ENCODE data around the gene C5orf52. TPM values are rescaled to one million over a fixed set of nuclear protein-coding genes. Genes with fewer than 3 reads are reported as not detected.

C5orf52 gene
- polyA plus RNA-seq (2013, experiment 1 of 2) = not detected
- not detected for polyA plus RNA-seq (2013, experiment 2 of 2)

- peak within 1 kb of the TSS; percentile 32 for H3K4me2 ChIP-seq (ENCODE audit: insufficient read depth, low read length, poor library complexity, severe bottlenecking)
- H3K79me1 ChIP-seq (ENCODE audit: low read depth, low read length) = no peaks in the 10 kb centered on the region
- peaks cover 0 to 2% (median 0%) of the 10 kb centered on the region in 3 experiments for H3K27me3 ChIP-seq (ENCODE audit: control insufficient read depth in 3 of 3, insufficient read depth in 3 of 3, low read depth in 1 of 3, low read length in 3 of 3)
- no CpG with 5 or more reads among the region's 59 CpGs for WGBS, 2 donors (ENCODE audit: extremely low coverage in 2 of 2, insufficient read length in 2 of 2, insufficient replicate concordance in 1 of 2)
- no peak within 1 kb of the TSS for H3K23ac ChIP-seq (ENCODE audit: low read depth, low read length, poor library complexity)
- no peak within 1 kb of the TSS for H3K4ac ChIP-seq (ENCODE audit: low read length)
- H3K27ac ChIP-seq (replicated peaks; ENCODE audit: low read length) = no peak within 1 kb of the TSS
- H2BK15ac ChIP-seq (ENCODE audit: low read length) = no peak within 1 kb of the TSS
- DNase-seq (ENCODE audit: low spot score) = no peak
- H2BK120ac ChIP-seq (ENCODE audit: low read depth, low read length) = peak within 1 kb of the TSS; percentile 42
- peak within 1 kb of the TSS; percentile 66 for H3K14ac ChIP-seq (ENCODE audit: low read length)
- H4K8ac ChIP-seq (ENCODE audit: low read depth, low read length) = no peak within 1 kb of the TSS
- peak within 1 kb of the TSS; percentile 23 to 58 for H3K4me3 ChIP-seq (ENCODE audit: low read length in 2 of 2)
- no peak within 1 kb of the TSS for H4K91ac ChIP-seq (ENCODE audit: low read depth, low read length, poor library complexity)
- H3K36me3 ChIP-seq (replicated peaks in 1 of 2; ENCODE audit: control insufficient read depth in 2 of 2, insufficient read depth in 2 of 2, low read length in 2 of 2) = no peaks in the 10 kb centered on the region
- peak within 1 kb of the TSS; percentile 2 for H3K18ac ChIP-seq (ENCODE audit: low read length)
- H2BK12ac ChIP-seq (ENCODE audit: low read length) = no peak within 1 kb of the TSS
- no peak within 1 kb of the TSS for H2BK5ac ChIP-seq (ENCODE audit: low read length)
- peak within 1 kb of the TSS; percentile 68 for H2AFZ ChIP-seq (ENCODE audit: low read length)
- H2AK5ac ChIP-seq (ENCODE audit: low read depth, low read length) = no peak within 1 kb of the TSS
- H3K9me3 ChIP-seq (replicated peaks in 1 of 2; ENCODE audit: control insufficient read depth in 2 of 2, insufficient read depth in 1 of 2, low read depth in 1 of 2, low read length in 2 of 2) = peaks cover 7 to 9% of the 10 kb centered on the region in 2 donors
- no peak within 1 kb of the TSS for H3K9ac ChIP-seq (ENCODE audit: low read depth, low read length, poor library complexity)
- H3K4me1 ChIP-seq (ENCODE audit: control insufficient read depth in 2 of 2, insufficient read depth in 1 of 2, low read depth in 1 of 2, low read length in 2 of 2) = no peaks in the 10 kb centered on the region
Measured at GRCh38 chr5:157670662-157671591, at the start of gene C5orf52. Gene C5orf52, plus strand, starts transcription at chr5:157671533. Its CDS starts 82 bp downstream, at chr5:157671615.

DNA sequence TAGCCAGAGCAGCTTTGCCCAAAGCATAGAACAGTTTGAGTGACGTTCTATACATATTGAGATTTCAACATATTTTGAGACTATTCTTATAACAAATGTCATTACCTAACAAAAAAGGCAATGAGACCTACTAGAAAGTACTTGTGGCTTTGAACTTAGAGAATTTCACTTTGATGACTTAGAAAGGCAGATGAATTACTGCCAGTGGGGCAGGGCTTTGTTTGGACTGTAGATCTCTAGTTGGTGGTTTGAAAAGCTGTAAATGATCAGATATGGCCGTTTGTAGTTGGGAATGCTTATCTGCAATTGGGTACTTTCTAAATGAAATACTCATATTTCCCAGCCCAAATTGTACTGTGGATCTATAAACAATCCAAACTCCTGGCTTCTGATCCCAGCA is 47.2 kb upstream of the C5orf52 start:
- no peak overlapping the region for H3K14ac ChIP-seq (ENCODE audit: low read length)
- no peaks in the 10 kb centered on the region for H3K9me3 ChIP-seq (replicated peaks in 1 of 2; ENCODE audit: control insufficient read depth in 2 of 2, insufficient read depth in 1 of 2, low read depth in 1 of 2, low read length in 2 of 2)
- no peak overlapping the region for H2BK5ac ChIP-seq (ENCODE audit: low read length)
- H3K36me3 ChIP-seq (replicated peaks in 1 of 2; ENCODE audit: control insufficient read depth in 2 of 2, insufficient read depth in 2 of 2, low read length in 2 of 2) = no peaks in the 10 kb centered on the region
- H3K4me2 ChIP-seq (ENCODE audit: insufficient read depth, low read length, poor library complexity, severe bottlenecking) = no peak overlapping the region
- H2BK120ac ChIP-seq (ENCODE audit: low read depth, low read length) = no peak overlapping the region
- no peak overlapping the region for H4K91ac ChIP-seq (ENCODE audit: low read depth, low read length, poor library complexity)
- no peak overlapping the region for H4K8ac ChIP-seq (ENCODE audit: low read depth, low read length)
- H3K4me3 ChIP-seq (ENCODE audit: low read length in 2 of 2) = no peak overlapping the region
- H3K79me1 ChIP-seq (ENCODE audit: low read depth, low read length) = no peaks in the 10 kb centered on the region
- no peak overlapping the region for H2AK5ac ChIP-seq (ENCODE audit: low read depth, low read length)
- no peak overlapping the region for H3K27ac ChIP-seq (replicated peaks; ENCODE audit: low read length)
- no peaks in the 10 kb centered on the region for H3K4me1 ChIP-seq (ENCODE audit: control insufficient read depth in 2 of 2, insufficient read depth in 1 of 2, low read depth in 1 of 2, low read length in 2 of 2)
- no peak overlapping the region for H3K18ac ChIP-seq (ENCODE audit: low read length)
- no peak overlapping the region for H2BK12ac ChIP-seq (ENCODE audit: low read length)
- DNase-seq (ENCODE audit: low spot score) = no peak
- H3K9ac ChIP-seq (ENCODE audit: low read depth, low read length, poor library complexity) = no peak overlapping the region
- no peaks in the 10 kb centered on the region for H3K27me3 ChIP-seq (ENCODE audit: control insufficient read depth in 3 of 3, insufficient read depth in 3 of 3, low read depth in 1 of 3, low read length in 3 of 3)
- H2AFZ ChIP-seq (ENCODE audit: low read length) = no peak overlapping the region
- WGBS, 2 donors (ENCODE audit: extremely low coverage in 2 of 2, insufficient read length in 2 of 2, insufficient replicate concordance in 1 of 2) = no CpG with 5 or more reads among the region's 2 CpGs
- H3K23ac ChIP-seq (ENCODE audit: low read depth, low read length, poor library complexity) = no peak overlapping the region
- H3K4ac ChIP-seq (ENCODE audit: low read length) = no peak overlapping the region
- H2BK15ac ChIP-seq (ENCODE audit: low read length) = no peak overlapping the region

- no peak overlapping the region for H3K27ac ChIP-seq (replicated peaks; ENCODE audit: low read length)
- H3K18ac ChIP-seq (ENCODE audit: low read length) = no peak overlapping the region
- H3K4me3 ChIP-seq (ENCODE audit: low read length in 2 of 2) = no peak overlapping the region
- H2AK5ac ChIP-seq (ENCODE audit: low read depth, low read length) = no peak overlapping the region
- H4K91ac ChIP-seq (ENCODE audit: low read depth, low read length, poor library complexity) = no peak overlapping the region
- no peaks in the 10 kb centered on the region for H3K79me1 ChIP-seq (ENCODE audit: low read depth, low read length)
- H3K23ac ChIP-seq (ENCODE audit: low read depth, low read length, poor library complexity) = no peak overlapping the region
- no peak overlapping the region for H2BK12ac ChIP-seq (ENCODE audit: low read length)
- no peak overlapping the region for H2BK120ac ChIP-seq (ENCODE audit: low read depth, low read length)
- H3K4me2 ChIP-seq (ENCODE audit: insufficient read depth, low read length, poor library complexity, severe bottlenecking) = no peak overlapping the region
- no peak overlapping the region for H2BK5ac ChIP-seq (ENCODE audit: low read length)
- no peaks in the 10 kb centered on the region for H3K4me1 ChIP-seq (ENCODE audit: control insufficient read depth in 2 of 2, insufficient read depth in 1 of 2, low read depth in 1 of 2, low read length in 2 of 2)
- no peak for DNase-seq (ENCODE audit: low spot score)
- H3K9ac ChIP-seq (ENCODE audit: low read depth, low read length, poor library complexity) = no peak overlapping the region
- no peak overlapping the region for H3K14ac ChIP-seq (ENCODE audit: low read length)
- H2BK15ac ChIP-seq (ENCODE audit: low read length) = no peak overlapping the region
- H4K8ac ChIP-seq (ENCODE audit: low read depth, low read length) = no peak overlapping the region
- no peak overlapping the region for H2AFZ ChIP-seq (ENCODE audit: low read length)
- H3K4ac ChIP-seq (ENCODE audit: low read length) = no peak overlapping the region
- WGBS, 2 donors (ENCODE audit: extremely low coverage in 2 of 2, insufficient read length in 2 of 2, insufficient replicate concordance in 1 of 2) = no CpG with 5 or more reads among the region's 6 CpGs
- no peaks in the 10 kb centered on the region for H3K27me3 ChIP-seq (ENCODE audit: control insufficient read depth in 3 of 3, insufficient read depth in 3 of 3, low read depth in 1 of 3, low read length in 3 of 3)
- H3K9me3 ChIP-seq (replicated peaks in 1 of 2; ENCODE audit: control insufficient read depth in 2 of 2, insufficient read depth in 1 of 2, low read depth in 1 of 2, low read length in 2 of 2) = no peaks in the 10 kb centered on the region
- H3K36me3 ChIP-seq (replicated peaks in 1 of 2; ENCODE audit: control insufficient read depth in 2 of 2, insufficient read depth in 2 of 2, low read length in 2 of 2) = no peaks in the 10 kb centered on the region
Measured at GRCh38 chr5:157626831-157627230, 44.5 kb upstream of the C5orf52 start.

- no peak overlapping the region for H4K91ac ChIP-seq (ENCODE audit: low read depth, low read length, poor library complexity)
- H3K27me3 ChIP-seq (ENCODE audit: control insufficient read depth in 3 of 3, insufficient read depth in 3 of 3, low read depth in 1 of 3, low read length in 3 of 3) = no peaks in the 10 kb centered on the region
- no peak overlapping the region for H3K23ac ChIP-seq (ENCODE audit: low read depth, low read length, poor library complexity)
- no peak overlapping the region for H3K18ac ChIP-seq (ENCODE audit: low read length)
- no peak overlapping the region for H2BK5ac ChIP-seq (ENCODE audit: low read length)
- H3K9me3 ChIP-seq (replicated peaks in 1 of 2; ENCODE audit: control insufficient read depth in 2 of 2, insufficient read depth in 1 of 2, low read depth in 1 of 2, low read length in 2 of 2) = no peaks in the 10 kb centered on the region
- no peak overlapping the region for H3K27ac ChIP-seq (replicated peaks; ENCODE audit: low read length)
- H4K8ac ChIP-seq (ENCODE audit: low read depth, low read length) = no peak overlapping the region
- no peaks in the 10 kb centered on the region for H3K79me1 ChIP-seq (ENCODE audit: low read depth, low read length)
- H3K4ac ChIP-seq (ENCODE audit: low read length) = no peak overlapping the region
- H3K9ac ChIP-seq (ENCODE audit: low read depth, low read length, poor library complexity) = no peak overlapping the region
- H3K4me1 ChIP-seq (ENCODE audit: control insufficient read depth in 2 of 2, insufficient read depth in 1 of 2, low read depth in 1 of 2, low read length in 2 of 2) = no peaks in the 10 kb centered on the region
- WGBS, 2 donors (ENCODE audit: extremely low coverage in 2 of 2, insufficient read length in 2 of 2, insufficient replicate concordance in 1 of 2) = no CpG with 5 or more reads among the region's 2 CpGs
- no peak overlapping the region for H3K4me2 ChIP-seq (ENCODE audit: insufficient read depth, low read length, poor library complexity, severe bottlenecking)
- H2BK15ac ChIP-seq (ENCODE audit: low read length) = no peak overlapping the region
- H3K14ac ChIP-seq (ENCODE audit: low read length) = no peak overlapping the region
- no peak overlapping the region for H2BK120ac ChIP-seq (ENCODE audit: low read depth, low read length)
- H3K36me3 ChIP-seq (replicated peaks in 1 of 2; ENCODE audit: control insufficient read depth in 2 of 2, insufficient read depth in 2 of 2, low read length in 2 of 2) = no peaks in the 10 kb centered on the region
- no peak overlapping the region for H3K4me3 ChIP-seq (ENCODE audit: low read length in 2 of 2)
- H2BK12ac ChIP-seq (ENCODE audit: low read length) = no peak overlapping the region
- no peak overlapping the region for H2AFZ ChIP-seq (ENCODE audit: low read length)
- no peak for DNase-seq (ENCODE audit: low spot score)
- H2AK5ac ChIP-seq (ENCODE audit: low read depth, low read length) = no peak overlapping the region
Measured at GRCh38 chr5:157630341-157630740, 41.0 kb upstream of the C5orf52 start.

Measured in neuronal stem cell (in vitro differentiated cells).